Activated gamma-delta T cell (primary cell): ENCODE results near the gene ZNF888.
"Not testable (repeated sequence)": the region's sequence is repeated elsewhere in the genome, so short reads cannot be mapped to it uniquely, and the experiment has no call there.

Experiments
- DNase-seq: peaks from one replicate; lab custom pipeline; 2025; lab: John Stamatoyannopoulos, UW
- total RNA-seq, 2 donors: gene quantifications; one replicate each; lab custom pipeline; 2026; lab: John Stamatoyannopoulos, UW

The ZNF888 gene
- total RNA-seq: 24.3 to 30.7 reads per million in 2 donors

DNA sequence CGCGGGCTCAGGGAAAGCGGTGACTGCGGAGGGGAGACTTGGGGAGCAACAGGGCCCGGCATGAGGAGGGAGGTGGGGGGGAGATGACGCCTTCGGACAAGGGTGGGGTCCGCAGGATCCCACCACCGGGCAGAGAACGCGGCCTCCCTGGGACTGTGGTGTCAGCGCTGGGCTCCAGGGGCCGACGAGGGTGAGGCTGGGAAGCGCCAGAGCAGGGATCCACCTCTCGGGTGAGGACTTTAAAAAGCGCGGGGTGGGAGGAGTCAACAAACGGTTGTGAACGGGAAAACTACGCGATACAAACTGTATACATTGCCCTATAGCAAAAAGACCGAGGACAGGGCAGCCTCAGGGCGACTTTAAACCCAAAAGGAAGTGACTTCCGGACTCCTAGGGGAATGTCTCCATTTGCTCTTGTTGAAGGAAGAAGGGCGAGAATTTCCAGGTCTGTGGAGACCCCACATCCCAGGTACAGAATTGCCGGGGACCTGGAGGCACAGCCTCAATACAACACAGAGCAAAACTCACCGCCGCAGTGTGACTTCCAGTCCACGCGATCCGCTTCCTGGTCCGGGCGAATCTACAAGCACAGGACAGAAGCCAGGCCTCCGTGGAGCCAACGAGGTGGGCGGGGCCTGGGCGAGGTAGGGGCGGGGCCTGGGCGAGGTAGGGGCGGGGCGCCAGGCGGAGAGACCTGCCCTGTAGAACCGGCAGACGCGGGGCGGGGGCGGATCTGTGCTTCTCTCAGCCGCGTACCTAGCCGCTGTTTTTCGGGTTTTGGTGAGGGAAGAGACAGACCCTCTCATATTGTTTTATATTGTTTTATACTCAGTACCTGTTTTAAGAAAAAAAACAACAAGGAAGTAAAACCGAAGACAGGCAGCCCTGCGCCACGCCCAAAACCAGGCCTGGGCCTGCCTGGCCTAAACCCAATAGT lies at the start of gene ZNF888:
Gene ZNF888 (minus strand): TSS at position 588 of the 937 bp plus-strand sequence. CDS start 5,555 bp downstream, outside the sequence.
- peak; percentile 75 for DNase-seq

DNA sequence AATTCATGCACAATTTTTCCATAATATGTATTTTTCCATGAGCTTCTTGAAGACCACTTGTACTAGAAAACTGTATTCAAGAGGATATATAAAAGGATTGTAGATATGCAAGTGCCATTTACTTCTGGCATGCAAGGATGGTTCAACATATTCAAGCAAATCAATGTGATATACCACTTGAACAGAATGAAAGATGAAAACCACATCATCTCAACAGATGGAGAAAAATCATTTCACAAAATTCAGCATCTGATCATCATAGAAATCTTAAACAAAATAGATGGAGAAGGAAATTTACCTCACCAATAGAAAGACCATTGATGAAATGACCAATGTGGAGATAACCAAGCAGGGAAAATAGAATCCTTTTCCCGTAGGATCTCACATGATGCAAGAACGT lies 44.5 kb upstream of the ZNF888 start:
- no peak for DNase-seq

DNA sequence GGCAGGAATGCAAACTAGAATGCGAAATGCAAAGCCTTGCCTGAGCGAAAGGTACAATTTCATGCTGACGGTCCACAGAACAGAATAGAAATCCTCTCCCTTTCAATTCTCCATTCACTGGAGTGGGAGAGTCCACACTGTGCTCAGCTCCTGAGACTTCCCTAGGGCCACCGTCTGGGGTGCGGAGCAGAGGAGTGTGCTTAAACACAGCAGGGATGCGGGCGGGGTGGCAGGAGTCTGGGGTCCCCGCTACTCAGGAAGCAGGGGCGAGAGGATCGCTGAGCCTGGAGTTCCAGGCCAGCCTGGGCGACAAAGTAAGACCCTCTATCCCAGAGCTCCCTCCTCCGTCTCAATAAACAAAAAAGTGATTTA lies 40.0 kb upstream of the ZNF888 start:
- DNase-seq: no peak

DNA sequence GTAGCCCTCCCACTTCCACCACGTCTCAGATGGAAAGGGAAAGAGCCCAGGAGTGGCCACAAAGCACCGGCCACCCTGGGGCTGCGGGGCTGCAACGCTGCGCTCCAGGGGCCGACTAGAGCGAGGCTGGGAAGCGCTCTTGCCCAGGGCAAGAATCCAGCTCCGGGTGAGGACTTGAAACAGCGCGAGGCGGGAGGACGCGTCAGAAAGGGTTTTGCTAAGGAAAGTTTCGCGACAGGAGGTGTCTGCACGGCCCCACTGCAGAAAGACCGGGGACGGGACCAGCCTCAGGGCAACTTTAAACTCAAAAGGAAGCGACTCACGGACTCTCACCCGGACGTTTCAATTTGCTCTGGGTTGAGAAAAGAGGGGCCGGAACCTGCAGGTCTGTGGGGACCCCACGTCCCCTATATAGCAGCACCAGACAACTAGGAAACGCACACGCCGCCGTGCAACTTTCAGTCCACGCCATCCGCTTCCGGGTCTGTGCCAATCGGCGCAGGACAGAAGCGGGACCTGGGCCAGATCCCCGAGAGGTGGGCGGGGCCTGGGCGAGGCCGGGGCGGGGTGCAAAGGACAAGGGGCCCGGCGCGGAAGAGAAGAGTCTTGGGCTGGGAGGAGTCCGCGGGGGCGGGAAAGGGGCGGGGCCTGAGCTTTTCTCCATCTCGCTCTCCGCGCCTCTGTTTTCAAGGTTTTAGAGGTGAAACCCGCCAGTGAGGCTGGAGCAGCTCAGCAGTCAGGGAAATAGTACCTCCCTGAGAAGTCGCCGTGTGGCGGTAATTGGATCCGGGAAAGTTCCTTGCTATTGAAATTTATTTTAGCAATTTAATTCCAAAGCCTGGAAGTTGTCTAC lies 39.4 kb upstream of the ZNF888 start, which contains the start of gene ZNF816:
Gene ZNF816 (minus strand): TSS at position 488 of the 853 bp plus-strand sequence. CDS start 6,792 bp downstream, outside the sequence.
- peak; percentile 97 for DNase-seq

DNA sequence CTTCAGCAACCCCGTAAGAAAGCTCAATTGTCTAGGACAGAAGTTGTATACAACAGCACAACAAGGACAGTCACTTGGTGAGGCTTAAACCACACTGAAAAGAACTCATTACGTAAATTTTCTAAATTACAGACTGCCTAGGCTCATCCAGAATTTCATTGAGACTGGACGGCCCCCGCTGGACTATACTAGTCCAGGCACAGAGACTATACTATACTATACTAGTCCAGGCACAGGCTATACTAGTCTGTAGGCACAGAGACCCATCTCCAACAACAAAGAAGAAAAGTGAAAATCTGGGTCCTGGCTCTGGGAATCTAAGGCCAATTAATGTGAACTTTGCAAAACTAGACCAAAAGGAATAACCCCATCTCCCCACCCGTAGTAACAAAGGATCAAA lies 38.8 kb upstream of the ZNF888 start:
- DNase-seq: no peak

DNA sequence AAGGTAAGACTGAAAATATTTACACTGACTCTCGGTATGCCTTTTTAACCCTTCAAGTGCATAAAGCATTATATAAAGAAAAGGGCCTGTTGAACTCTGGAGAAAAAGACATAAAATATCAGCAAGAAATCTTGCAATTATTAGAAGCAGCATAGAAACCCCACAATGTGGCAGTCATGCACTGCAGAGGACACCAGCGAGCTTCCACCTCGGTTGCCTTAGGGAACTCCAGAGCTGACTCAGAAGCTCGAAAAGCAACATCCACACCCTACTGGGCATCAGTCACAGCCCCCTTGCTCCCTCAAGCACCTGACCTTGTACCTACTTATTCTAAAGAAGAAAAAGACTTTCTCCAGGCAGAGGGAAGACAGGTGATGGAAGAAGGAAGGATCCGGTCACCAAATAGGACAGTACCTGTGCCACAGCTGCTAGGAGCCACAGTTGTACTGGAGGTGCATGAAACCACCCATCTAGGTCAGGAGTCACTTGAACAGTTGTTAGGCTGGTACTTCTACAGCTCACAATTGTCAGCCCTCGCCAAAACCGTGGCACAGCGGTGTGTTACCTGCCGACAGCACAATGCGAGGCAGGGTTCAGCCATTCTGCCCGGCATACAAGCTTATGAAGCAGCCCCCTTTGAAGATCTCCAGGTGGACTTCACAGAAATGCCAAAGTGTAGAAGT lies 36.5 kb upstream of the ZNF888 start:
- DNase-seq: no peak

DNA sequence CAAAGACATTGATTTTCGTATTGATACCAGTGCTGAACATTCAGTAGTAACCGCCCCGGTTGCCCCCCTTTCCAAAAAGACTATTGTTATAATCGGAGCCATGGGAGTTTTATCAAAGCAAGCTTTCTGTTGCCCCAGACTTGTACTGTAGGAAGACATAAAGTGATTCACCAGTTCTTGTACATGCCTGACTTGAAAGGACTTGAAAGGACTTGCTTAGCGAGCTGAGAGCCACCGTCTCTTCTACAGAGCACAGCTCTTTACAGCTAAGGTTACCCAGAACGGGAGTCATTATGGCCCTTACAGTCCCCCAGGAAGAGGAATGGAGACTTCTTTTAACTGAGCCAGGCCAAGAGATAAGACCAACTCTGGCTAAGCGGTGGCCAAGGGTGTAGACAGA lies 34.4 kb upstream of the ZNF888 start:
- DNase-seq: no peak

- no peak for DNase-seq
These were observed 33.7 kb upstream of the ZNF888 start for GRCh38 chr19:52956917-52957316.

DNA sequence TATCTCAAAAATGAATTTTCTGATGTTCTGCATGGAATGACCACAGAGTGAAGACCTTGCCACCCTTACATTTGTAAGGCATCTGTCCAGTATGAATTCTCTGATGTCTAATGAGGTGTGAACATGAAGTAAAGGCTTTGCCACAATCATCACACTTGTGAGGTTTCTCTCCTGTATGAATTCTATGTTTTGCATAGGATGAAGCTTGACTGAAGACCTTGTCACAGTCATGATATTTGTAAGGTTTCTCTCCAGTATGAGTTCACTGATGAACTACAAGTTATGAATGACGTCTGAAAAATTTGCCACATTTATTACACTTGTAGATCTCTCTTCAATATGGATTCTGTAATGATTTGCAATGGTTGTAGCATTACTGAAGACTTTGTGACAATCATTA lies 26.2 kb upstream of the ZNF888 start:
- DNase-seq: no peak

DNA sequence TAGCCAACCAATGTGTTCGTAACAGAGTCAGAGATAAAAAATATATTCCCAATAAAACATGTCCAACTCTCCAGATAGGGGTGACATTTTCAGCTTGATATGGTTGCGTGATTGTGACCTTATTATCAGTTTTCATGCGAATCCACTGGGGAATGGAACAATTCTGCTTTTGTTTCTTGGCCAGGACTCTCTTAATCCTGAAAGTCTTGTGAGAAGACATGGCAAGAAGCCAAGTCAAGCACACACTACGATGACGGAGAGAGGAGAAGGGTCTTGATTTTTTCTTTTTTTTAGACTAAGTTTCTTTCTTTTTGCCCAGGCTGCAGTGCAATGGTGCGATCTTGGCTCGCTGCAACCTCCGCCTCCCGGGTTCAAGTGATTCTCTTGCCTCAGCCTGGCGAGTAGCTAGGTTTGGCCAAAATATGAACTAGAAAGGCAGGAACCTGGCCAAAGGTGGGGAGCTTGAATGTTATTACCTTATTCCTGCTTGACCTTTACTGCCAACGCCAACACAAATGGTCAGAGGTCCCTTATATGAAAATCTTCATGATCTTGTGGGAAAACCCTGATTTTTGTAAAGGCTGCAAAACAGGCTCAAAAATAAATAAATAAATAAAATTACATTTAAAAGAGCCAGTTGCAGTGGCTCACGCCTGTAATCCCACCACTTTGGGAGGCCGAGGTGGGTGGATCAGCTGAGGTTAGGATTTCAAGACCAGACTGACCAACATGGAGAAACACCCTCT lies 25.0 kb upstream of the ZNF888 start:
- DNase-seq: no peak

DNA sequence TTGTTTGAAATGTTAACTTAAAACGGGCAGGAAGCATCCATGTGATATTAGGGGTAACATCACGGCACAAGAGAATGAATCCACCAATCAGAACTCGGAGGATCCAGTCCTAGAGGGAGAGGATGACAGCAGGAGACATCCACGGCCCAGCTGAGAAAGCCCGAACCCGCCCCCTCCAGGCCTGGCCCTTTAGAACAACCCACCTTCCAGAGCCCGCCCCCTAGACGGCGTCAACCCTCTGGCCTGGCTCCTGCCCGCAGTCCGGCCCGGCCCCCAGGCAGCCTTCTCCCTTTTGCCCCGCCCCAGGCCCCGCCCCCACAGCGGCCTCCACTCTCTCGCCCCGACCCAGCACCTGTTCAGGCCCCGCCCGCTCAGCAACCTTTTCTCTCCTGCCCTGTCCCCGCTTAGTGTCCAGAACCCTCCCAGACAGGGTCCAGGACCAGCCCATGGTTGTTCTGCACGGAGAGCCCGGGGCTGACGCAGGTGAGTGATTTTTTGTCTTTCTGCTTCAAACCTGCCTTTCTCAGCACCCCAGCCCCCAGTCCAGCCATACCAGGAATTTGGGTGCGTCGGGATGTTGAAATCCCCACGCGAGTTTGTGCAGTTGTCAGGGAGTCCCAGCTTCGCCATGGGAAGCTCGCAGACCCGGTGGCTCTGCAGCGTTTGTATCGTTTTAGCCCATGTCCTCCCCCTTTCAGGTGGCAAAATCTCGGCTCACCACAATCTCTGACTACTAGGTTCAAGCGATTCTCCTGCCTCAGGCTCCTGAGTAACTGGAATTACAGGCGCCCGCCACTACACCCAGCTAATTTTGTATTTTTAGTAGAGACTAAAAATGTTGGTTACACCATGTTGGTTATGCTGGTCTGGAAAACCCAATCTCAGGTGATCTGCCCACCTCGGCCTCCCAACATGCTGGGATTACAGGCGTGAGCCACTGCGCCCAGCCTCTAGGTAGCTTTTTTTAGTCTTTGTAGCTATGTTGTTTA lies 23.4 kb upstream of the ZNF888 start:
- no peak for DNase-seq

DNA sequence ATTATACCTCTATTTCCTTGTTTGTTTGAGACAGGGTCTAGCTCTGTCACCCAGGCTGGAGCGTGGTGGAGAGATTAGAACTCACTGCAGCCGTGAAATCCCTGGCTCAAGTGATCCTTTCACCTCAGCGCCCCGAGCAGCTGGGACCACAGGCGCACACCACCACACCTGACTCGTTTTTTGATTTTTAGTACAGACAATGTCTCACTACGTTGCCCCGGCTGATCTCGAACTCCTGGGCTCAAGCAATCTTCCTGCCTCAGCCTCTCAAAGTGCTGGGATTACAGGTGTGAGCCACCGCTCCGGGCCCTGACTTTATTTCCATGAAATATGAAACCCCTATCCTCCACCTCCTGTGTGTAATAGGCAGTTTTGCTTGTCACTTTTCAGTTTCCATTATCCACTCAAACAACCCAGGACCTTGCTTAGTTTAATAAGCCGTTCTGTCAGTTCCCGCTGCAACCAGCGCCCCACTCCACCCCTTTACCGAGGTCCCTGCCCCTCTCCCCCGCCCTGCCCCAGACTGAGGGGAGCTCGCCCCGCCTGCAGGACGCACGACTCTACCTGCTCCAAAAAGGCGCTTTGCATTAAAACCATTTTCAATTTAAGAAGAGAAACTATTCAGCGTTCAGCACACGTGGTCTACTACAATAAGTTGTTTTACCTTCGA lies 22.6 kb upstream of the ZNF888 start:
- no peak for DNase-seq

- DNase-seq: not testable (repeated sequence)
These were observed 21.7 kb upstream of the ZNF888 start for GRCh38 chr19:52944703-52945493.

DNA sequence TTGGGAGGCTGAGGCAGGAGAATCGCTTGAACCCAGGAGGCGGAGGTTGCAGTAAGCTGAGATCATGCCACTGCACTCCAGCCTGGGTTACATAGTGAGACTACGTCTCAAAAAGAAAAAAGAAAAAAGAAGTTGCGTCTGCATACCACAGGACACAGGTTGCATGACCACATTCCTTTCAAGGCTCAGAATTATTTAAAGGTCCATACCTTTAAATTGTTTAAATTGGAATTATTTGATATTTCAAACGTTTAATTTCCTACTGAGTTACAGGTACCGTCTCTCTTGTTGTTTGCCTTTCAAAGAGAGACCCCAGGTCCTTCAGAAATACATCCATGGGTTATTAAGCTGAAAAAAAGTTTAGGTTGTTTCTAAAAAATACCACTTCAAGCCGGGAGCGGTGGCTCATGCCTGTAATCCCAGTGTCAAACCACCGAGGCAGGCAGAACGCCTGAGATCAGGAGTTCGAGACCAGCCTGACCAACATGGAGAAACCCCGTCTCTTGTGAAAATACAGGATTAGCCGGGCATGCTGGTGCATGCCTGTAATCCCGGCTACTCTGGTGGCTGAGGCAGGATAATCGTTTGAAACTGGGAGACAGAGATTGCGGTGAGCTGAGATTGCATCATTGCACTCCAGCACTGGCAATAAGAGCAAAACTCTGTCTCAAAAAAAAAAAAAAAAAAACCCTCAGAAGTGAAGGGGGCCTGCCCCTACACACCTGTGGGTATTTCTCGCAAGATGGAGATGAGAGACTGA lies 20.8 kb upstream of the ZNF888 start:
- no peak for DNase-seq

DNA sequence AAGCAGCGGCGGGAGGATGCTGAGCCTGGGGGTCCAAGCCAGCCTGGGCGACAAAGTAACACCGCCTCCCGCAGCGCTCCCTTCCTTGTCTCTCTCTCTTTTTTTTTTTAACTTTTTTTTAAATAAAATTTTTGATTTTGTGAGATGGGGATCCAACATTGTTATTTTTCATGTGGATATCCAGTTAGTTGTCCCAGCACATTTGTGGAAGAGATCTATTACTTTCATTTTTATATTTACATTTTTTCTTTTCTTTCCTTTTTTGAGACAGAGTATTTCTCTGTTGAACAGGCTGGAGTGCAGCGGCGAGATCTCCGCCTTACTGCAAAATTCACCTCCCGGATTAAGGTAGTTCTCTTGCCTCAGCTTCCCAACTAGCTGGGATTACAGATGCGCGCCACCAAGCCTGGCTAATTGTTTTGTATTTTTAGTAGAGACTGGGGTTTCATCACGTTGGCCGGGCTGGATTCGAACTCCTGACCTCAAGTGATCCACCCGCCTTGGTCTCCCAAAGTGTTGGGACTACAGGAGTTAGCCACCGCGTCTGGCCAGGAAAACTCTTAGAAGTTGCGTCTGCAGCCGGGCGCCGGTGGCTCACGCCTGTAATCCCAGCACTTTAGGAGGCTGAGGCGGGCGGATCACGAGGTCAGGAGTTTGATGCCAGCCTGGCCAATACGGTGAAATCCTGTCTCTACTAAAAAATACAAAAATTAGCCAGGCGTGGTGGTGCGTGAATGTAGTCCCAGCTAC lies 20.1 kb upstream of the ZNF888 start:
- DNase-seq: no peak

GRCh38 chr19:52942386-52943133 lies 19.3 kb upstream of the ZNF888 start:
- peak; percentile 92 for DNase-seq
